Measurements from ENCODE around the gene NOS2.
"Not testable (repeated sequence)": the region's sequence is repeated elsewhere in the genome, so short reads cannot be mapped to it uniquely, and the experiment has no call there.

NOS2 gene

DNA sequence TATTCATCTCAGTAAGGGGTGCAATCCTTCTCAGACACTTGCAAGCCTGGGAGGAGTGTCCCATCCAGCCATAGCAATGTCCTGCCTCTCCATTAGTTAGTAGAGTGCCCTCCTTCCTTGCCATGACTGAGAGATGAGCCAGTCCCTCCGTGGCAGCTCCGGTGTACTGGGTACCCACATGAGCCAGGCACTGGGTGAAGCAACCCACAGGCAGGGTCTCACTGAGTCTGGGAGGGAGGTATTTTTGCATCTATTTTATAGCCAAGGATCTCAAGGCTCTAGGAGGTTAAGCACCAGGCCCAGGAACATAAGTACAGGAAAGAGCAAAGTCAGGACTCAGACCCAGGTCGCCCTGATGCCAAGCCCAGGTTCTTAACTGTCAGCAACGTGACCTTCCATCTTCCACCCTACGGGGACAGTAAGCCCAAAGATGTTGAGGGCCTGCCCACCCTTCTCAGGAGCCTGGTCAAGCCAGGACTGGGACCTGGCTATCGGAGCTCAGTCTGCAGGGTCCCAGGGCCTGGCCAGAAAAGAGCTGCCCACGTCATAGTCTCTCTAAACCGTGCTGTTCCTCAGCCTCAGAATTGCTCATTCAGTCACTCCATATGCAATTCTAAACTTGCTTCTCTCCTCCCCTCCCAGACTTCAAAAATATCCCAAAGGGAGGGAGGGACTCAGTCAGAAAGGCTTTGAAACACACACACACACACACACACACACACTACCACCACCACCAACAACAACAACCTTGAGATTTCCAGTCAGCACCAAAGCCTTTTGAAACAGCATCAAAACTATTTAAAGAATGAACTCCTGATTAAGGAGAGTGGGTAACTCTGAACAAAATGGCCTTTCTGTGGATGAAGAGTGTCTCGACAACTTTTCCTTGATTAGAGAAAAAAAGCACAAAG, 16.6 kb downstream of the NOS2 start:
- DNase-seq (ENCODE audit: low read depth): no peak

- no peak for DNase-seq (ENCODE audit: low read depth)
Observed at GRCh38 chr17:27782791-27783206, 17.5 kb downstream of the NOS2 start.

DNA sequence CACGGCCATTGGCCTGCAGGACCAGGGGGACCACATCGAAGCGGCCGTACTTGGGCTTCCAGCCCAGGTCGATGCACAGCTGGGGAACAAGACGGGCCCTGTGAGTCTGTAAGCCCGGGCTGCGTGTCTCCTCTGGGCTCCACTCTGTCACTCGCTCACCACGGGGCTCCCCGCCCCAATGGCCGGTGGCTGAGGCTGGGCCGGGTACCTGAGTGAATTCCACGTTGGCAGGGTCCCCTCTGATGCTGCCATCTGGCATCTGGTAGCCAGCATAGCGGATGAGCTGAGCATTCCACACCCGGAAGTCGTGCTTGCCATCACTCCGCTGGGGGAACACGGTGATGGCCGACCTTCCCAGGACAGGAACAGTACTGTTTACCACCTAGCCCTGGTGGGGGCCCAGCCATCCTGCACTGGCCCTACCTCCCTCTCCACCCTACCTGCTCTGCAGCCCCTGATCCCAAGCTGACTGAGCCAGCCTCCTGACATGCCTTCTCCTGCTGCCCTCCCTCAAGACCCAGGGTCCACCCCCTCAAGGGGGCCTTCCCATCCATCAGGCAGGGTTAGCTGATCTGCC, 19.4 kb downstream of the NOS2 start:
- DNase-seq (ENCODE audit: low read depth): no peak

DNA sequence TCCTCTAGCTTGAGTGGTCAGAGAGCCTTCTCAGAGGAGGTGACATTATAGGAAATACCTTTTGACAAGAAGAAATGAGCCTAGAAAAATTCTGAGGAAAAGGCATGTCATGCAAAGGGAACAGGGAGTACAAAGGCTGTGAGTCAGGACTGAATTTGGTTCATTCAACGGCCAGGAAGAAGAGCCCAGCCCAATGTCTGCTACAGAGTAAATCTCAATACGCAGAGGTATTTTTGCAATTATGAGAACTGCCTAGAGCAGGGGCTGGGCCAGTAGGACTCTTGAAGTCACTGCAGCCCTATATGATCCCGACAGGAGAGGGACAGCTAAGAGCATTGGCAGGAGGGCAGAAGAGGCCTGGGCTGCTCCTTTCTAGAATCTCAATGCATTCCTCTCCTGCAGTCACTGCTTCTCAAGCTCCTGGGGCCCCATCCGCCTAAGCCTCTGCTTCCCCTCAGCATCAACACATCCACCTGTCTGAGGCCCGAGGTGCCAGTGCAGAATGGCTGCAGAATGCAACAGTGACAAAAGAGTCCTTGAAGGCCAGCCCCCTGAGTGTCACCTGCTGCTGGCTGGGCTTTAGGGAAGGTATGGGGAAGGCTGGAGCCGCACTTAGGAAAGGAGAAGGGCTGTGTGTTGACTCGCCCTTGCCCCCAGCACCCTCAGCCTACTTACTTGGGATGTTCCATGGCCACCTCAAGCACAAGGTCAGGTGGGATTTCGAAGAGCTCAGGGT, 20.1 kb downstream of the NOS2 start:
- no peak for DNase-seq (ENCODE audit: low read depth)

- no peak for DNase-seq (ENCODE audit: low read depth)
Observed at GRCh38 chr17:27778183-27778582, 22.1 kb downstream of the NOS2 start.

GRCh38 chr17:27776882-27777624, 23.3 kb downstream of the NOS2 start:
- DNase-seq (ENCODE audit: low read depth): no peak

DNA sequence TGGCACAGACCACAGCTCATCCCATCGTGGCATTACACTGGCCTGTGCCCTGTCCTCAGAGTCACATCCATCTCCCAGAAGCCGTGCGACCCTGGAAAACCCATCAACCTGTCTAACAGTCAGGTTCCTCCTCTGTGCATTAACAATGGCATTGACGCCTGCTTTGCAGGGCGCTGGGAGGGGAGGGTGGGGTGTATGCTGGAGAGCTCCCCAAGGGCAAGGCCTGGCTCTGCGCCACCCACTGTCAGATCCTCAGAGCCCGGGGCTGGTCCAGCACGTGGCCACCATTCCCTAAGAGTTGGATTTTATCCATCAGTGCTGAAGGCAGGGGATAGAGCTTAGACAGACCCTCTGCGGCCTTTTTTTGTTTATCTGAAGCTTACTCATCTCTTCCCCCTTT, 28.7 kb downstream of the NOS2 start:
- DNase-seq (ENCODE audit: low read depth): no peak

GRCh38 chr17:27770877-27771276, 29.5 kb downstream of the NOS2 start:
- no peak for DNase-seq (ENCODE audit: low read depth)

- no peak for DNase-seq (ENCODE audit: low read depth)
Observed at GRCh38 chr17:27768858-27769410, 31.4 kb downstream of the NOS2 start.

GRCh38 chr17:27766438-27766837, 33.9 kb downstream of the NOS2 start:
- no peak for DNase-seq (ENCODE audit: low read depth)

DNA sequence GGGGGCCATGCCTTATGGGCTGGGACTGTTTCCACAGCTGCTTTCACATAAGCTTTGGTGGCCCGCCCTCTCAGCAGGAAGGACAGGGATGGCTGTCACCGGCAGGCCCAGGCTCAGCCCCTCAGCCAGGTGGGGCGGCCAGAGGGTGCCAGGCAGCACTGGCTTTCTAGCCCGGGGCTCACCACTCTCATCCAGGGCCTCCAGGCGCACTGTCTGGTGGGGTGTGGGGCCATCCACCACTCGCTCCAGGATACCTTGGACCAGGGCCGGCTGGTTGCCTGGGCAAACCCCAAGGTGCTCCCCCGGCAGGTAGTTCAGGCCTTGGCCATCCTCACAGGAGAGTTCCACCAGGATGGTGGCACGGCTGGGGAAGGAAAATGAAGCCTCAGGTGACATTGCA, 35.0 kb downstream of the NOS2 start:
- DNase-seq (ENCODE audit: low read depth): no peak

DNA sequence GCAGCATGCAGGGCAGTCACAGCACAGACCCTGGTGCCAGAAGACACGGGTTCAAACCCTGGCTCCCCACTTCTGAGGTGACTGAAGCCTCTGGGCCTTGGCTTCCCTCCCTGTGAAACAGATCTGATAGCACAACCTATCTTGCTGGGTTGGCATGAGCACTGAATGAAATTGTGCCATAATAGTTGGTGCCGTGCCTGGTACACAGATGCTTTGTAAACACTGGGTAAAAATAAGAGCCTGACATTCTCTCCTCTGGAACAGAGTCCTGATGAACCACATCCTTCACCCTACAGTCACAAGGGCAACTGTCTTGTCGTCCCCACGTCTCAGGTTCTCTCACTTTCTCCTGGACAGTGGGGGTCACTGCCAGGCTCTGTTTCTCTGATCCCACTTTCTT, 35.7 kb downstream of the NOS2 start:
- DNase-seq (ENCODE audit: low read depth): no peak

DNA sequence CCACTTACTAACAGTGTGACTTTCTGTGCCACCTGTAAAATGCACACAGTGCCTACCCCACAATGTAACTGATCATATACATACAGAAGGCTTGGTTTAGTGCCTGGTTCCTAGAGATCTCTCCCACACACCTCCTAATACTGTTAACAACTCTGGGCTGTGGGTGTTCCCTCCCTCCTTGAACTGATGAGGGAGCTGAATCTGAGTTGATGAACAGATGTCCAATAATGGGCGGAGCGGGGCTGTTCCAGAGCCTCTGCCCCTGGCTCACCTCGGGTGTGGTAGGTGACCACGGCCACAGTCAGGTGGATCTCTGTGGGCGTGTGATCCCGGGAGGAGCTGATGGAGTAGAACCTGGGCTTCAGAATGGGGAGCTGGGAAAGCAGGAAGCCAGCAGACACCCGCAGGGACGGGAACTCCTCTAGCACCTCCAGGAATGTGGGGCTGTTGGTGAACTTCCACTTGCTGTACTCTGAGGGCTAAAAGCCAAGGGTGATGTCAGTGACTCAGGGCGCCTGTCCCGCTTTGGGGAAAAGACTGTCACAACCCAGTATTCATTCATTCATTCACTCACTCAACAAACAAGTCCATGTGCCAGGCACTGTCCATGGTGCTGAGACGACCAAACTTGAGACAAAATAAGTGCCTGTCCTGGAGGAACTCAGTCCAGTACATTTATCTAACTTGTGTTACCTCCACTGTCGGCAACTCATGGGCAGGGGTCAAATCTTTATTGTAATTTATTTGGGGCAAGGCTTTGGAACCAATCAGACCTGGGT, 37.6 kb downstream of the NOS2 start:
- no peak for DNase-seq (ENCODE audit: low read depth)

DNA sequence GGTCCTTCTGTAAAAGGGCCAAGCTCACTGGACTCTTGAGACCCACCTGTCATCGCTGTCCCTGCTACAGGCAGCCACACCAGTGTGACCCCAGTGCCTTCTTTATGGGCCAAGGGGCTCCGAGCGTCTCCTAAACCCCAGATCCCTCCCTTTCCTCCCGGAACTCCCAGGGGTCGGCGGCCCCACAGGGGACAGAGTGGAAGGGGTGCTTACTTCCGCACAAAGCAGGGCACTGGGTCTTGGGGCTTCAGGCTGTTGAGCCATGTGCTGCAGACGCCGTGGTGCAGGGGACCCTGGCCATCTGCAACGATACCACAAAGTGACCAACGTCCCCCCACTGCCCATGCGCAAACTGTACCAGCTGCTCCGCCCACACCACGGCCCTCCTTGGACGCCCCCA, 39.4 kb downstream of the NOS2 start:
- DNase-seq (ENCODE audit: low read depth): not testable (repeated sequence)

GRCh38 chr17:27760069-27760885, 40.1 kb downstream of the NOS2 start:
- peak; percentile 18 for DNase-seq (ENCODE audit: low read depth)

GRCh38 chr17:27759528-27759927, 40.8 kb downstream of the NOS2 start:
- no peak for DNase-seq (ENCODE audit: low read depth)

- DNase-seq (ENCODE audit: low read depth): peak; percentile 28
Observed at GRCh38 chr17:27756467-27757371, 43.6 kb downstream of the NOS2 start.

DNA sequence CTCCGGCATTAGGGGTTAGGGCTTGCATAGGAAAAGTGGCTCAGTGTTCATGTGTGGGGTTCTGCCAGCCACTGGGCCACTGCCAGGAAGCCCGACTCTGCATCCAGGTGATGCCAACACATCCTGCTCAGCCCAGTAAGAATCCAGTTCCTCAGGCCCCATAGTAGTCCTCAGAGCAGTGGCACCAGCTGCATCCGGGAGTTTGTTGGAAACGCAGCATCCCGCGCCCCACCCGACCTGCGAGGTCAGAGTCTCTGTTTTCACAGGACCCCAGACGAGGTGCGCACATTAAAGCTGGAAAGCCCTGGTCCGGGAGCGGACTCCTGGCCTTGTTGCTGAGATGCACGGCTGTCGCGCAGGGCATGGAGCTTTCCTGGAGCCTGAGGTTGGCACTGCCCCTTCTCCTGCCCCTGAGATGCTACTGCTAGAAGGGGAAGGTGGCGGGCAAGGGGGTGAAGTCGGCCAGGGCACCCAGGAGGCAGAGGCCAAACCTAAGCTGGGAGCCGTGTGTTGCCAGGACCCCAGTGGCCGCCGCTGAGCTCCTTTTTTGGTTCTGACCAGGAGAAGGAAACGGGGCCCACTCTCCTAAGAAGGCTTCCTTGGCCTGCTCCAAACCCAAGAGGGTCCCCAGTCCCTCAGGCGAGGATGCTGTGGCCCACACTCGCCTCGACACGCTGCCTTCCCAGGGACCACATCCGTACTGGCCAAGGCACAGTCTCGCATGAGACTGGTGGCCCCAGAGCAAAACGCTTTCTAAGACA, 44.4 kb downstream of the NOS2 start:
- DNase-seq (ENCODE audit: low read depth): no peak

Data from fibroblast of gingiva (primary cell).